Activated naive CD4-positive, alpha-beta T cell treated with anti-CD3 and anti-CD28 coated beads for 36 hours (primary cell): ENCODE data around the gene CUL9. TPM values are rescaled to one million over a fixed set of nuclear protein-coding genes. Genes with fewer than 3 reads are reported as not detected.

Source experiments
- CTCF ChIA-PET: fragments of 350-600 bp; sonication (Branson Sonifier 250); formaldehyde crosslinking; loops from one replicate; lab custom pipeline; 2021; ENCODE audit warnings: antibody characterized with exemption; lab: Charles Lee
- DNase-seq: peaks from one replicate; pipeline ENCODE4 v3.0.0-alpha.2; 2020
- H3K27ac Mint-ChIP-seq: one replicate; pipeline ENCODE4 v1.8.0; 2021; ENCODE audit warnings: mild to moderate bottlenecking, mixed read lengths
- H3K27me3 Mint-ChIP-seq: one replicate; pipeline ENCODE4 v1.8.0; 2021; ENCODE audit warnings: low read depth, mixed read lengths
- H3K36me3 Mint-ChIP-seq: one replicate; pipeline ENCODE4 v1.8.0; 2021; ENCODE audit warnings: low read depth, mixed read lengths
- H3K4me1 Mint-ChIP-seq: one replicate; pipeline ENCODE4 v1.8.0; 2021; ENCODE audit warnings: low read depth, mixed read lengths
- H3K4me3 Mint-ChIP-seq: one replicate; pipeline ENCODE4 v1.8.0; 2021; ENCODE audit warnings: mild to moderate bottlenecking, moderate library complexity, mixed read lengths
- H3K9me3 Mint-ChIP-seq: one replicate; pipeline ENCODE4 v1.8.0; 2021; ENCODE audit warnings: mixed read lengths
- intact Hi-C: fragments of 100-400 bp; cut with micrococcal nuclease; formaldehyde crosslinking; loops from one replicate; pipeline ENCODE4 v1.15.1; 2023
- total RNA-seq, 2 experiments: library from RNA; stranded (reverse); gene quantifications; one replicate each; pipeline ENCODE4 v1.2.3, GENCODE V29; 2021

The CUL9 gene
- total RNA-seq, 2 experiments from 2014 or later, result 43.1 to 49.3 TPM

DNA sequence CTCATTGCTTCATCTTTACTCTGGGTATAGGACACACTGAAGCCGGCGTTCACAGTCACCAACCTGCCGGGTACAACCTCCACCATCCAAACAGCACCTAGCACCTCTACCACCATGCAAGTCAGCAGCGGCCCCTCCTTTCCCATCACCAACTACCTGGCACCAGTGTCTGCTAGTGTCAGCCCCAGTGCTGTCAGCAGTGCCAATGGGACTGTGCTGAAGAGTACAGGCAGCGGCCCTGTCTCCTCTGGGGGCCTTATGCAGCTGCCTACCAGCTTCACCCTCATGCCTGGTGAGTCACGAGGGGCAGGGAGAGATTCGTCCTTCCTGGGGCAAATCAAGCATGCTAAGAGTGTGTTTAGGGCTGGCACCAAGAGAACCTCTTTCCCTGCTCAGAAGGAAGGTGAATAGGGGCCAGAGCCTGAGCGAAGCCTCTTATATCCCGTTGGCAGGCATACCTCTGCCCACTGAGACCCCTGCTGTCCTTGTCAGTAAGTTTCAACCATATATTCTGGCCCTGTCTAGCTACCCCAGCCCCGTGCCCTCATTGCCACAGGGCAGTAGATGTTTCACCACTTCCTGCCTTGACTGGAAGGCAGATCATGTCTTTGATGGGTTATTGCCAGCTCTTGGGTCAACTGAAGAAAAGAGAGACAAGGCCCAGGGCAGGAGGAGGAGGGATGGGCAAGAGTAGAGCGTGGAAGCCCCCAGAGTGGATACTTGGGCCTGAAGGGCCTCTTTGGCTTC, 6.1 kb upstream of the CUL9 start:
- Mint-ChIP-seq H3K36me3 (peaks cover 23% of the 10 kb centered on the region), H3K9me3 (no peaks in the 10 kb centered on the region), H3K4me1 (peaks cover 29% of the 10 kb centered on the region), H3K27me3 (no peaks in the 10 kb centered on the region), H3K4me3 (no peak overlapping the region), H3K27ac (peak overlapping the region; percentile 37)
- intact Hi-C loops, result loop anchor here (2.0 kb wide), 1 partner anchor 71 kb away; no protein-coding TSS in a partner anchor
- DNase-seq, result no peak
- CTCF ChIA-PET, result no interaction called here

GRCh38 chr6:43176423-43176786, 5.6 kb upstream of the CUL9 start:
- CTCF ChIA-PET, result no interaction called here
- Mint-ChIP-seq H3K27ac (peak overlapping the region; percentile 16), H3K27me3 (no peaks in the 10 kb centered on the region), H3K36me3 (peaks cover 23% of the 10 kb centered on the region), H3K4me3 (no peak overlapping the region), H3K4me1 (peaks cover 32% of the 10 kb centered on the region), H3K9me3 (no peaks in the 10 kb centered on the region)
- intact Hi-C loops, result no loop called here
- DNase-seq, result no peak

GRCh38 chr6:43178150-43178549, 3.8 kb upstream of the CUL9 start:
- intact Hi-C loops, result no loop called here
- no peaks in the 10 kb centered on the region for H3K27me3 Mint-ChIP-seq

GRCh38 chr6:43178951-43179830, 2.8 kb upstream of the CUL9 start:
- no peak overlapping the region for H3K27ac Mint-ChIP-seq
- no peak overlapping the region for H3K4me3 Mint-ChIP-seq
- no peaks in the 10 kb centered on the region for H3K27me3 Mint-ChIP-seq
- H3K4me1 Mint-ChIP-seq, result peaks cover 34% of the 10 kb centered on the region
- no peaks in the 10 kb centered on the region for H3K9me3 Mint-ChIP-seq
- peaks cover 25% of the 10 kb centered on the region for H3K36me3 Mint-ChIP-seq
- CTCF ChIA-PET, result no interaction called here
- no peak for DNase-seq
- intact Hi-C loops, result no loop called here

More at GRCh38 chr6:43178150-43178549, 3.8 kb upstream of the CUL9 start:
- Mint-ChIP-seq H3K27ac (no peak overlapping the region), H3K36me3 (peaks cover 23% of the 10 kb centered on the region), H3K4me3 (no peak overlapping the region), H3K4me1 (peaks cover 34% of the 10 kb centered on the region), H3K9me3 (no peaks in the 10 kb centered on the region)
- no peak for DNase-seq
- CTCF ChIA-PET, result no interaction called here

GRCh38 chr6:43180058-43180457, 1.9 kb upstream of the CUL9 start:
- intact Hi-C loops, result no loop called here
- Mint-ChIP-seq H3K9me3 (no peaks in the 10 kb centered on the region), H3K27me3 (no peaks in the 10 kb centered on the region), H3K4me3 (no peak overlapping the region), H3K27ac (no peak overlapping the region), H3K4me1 (peaks cover 37% of the 10 kb centered on the region), H3K36me3 (peaks cover 26% of the 10 kb centered on the region)
- DNase-seq, result no peak
- CTCF ChIA-PET, result interaction anchor here (1.0 kb wide), 1 partner anchor 218 kb away, joined by 3 read pairs; no protein-coding TSS in a partner anchor

DNA sequence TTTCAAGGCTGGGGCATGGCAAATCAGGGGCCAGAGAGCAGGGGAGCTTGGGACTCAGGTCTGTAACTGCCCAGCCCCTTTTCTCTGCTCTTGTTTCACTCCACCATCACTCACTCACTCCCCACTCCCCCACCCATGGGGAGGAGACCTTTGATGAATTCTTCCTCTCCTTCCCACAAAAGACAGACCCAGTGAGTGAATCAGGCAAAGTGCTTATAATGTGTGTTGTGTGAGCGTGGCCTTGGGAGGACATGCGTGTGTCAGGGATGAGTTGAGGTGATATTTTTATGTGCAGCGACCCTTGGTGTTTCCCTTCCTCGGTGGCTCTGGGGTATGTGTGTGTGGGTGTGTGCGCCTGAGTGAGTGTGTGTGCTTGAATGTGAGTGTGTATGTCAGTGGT, 1.0 kb upstream of the CUL9 start:
- peak overlapping the region; percentile 82 for H3K27ac Mint-ChIP-seq
- peak overlapping the region; percentile 95 for H3K4me3 Mint-ChIP-seq
- peaks cover 44% of the 10 kb centered on the region for H3K4me1 Mint-ChIP-seq
- H3K36me3 Mint-ChIP-seq, result peaks cover 22% of the 10 kb centered on the region
- DNase-seq, result no peak
- CTCF ChIA-PET, result interaction anchor here (1.0 kb wide), 1 partner anchor 217 kb away, joined by 3 read pairs; no protein-coding TSS in a partner anchor
- no peaks in the 10 kb centered on the region for H3K27me3 Mint-ChIP-seq
- intact Hi-C loops, result no loop called here
- H3K9me3 Mint-ChIP-seq, result no peaks in the 10 kb centered on the region

- Mint-ChIP-seq H3K36me3 (peaks cover 20% of the 10 kb centered on the region), H3K4me1 (peaks cover 46% of the 10 kb centered on the region), H3K27ac (peak overlapping the region; percentile 82), H3K4me3 (peak overlapping the region; percentile 95), H3K27me3 (no peaks in the 10 kb centered on the region), H3K9me3 (no peaks in the 10 kb centered on the region)
- no peak for DNase-seq
- intact Hi-C loops, result no loop called here
- CTCF ChIA-PET, result no interaction called here
These were observed 415 bp upstream of the CUL9 start for GRCh38 chr6:43181621-43181941.

DNA sequence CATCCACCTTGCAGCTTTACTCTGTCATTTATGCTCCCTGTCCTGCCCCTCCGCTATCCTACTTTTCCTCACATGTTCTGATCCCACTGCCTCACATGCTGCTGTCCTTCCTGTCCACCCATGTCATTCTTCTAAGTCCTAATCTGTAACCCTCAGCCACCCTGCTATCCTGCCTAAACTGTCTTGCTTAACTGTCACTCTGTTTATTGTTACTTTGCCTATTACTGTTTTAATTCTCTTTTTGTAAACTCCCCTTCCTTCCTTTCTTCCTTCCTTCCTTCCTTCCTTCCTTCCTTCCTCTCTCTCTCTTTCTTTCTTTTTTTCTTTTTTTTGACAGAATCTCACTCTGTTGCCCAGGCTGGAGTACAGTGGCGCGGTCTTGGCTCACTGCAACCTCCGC, 1.4 kb downstream of the CUL9 start:
- Mint-ChIP-seq H3K36me3 (peaks cover 24% of the 10 kb centered on the region), H3K27me3 (no peaks in the 10 kb centered on the region), H3K4me1 (peaks cover 47% of the 10 kb centered on the region), H3K4me3 (peak overlapping the region; percentile 95), H3K27ac (peak overlapping the region; percentile 42), H3K9me3 (no peaks in the 10 kb centered on the region)
- intact Hi-C loops, result loop anchor here (2.0 kb wide), 1 partner anchor 41 kb away; no protein-coding TSS in a partner anchor
- no peak for DNase-seq
- CTCF ChIA-PET, result interaction anchor here (1.3 kb wide), 1 partner anchor 46 kb away, joined by 4 read pairs; the partner anchor contains the start of gene DNPH1

DNA sequence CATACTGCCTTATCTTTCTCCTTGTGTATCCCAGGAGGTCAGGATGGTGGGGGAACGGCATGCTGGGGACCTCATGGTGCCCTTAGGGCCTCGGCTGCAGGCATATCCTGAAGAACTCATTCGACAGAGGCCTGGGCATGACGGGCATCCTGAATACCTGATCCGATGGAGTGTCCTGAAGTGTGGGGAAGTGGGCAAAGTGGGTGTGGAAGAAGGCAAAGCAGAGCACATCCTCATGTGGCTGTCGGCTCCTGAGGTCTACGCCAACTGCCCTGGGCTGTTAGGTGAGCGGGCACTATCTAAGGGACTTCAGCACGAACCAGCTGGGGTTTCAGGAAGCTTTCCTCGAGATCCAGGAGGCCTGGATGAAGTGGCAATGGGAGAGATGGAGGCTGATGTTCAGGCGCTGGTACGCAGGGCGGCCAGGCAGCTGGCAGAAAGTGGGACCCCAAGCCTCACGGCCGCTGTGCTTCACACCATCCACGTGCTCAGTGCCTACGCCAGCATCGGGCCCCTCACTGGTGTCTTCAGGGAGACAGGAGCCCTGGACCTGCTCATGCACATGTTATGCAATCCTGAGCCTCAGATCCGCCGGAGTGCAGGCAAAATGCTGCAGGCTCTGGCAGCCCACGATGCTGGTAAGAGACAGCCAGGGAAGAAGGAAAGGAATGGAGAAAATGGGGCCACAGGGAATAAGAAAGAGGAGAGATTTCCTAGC, 2.4 kb downstream of the CUL9 start:
- H3K9me3 Mint-ChIP-seq, result no peaks in the 10 kb centered on the region
- peaks cover 47% of the 10 kb centered on the region for H3K4me1 Mint-ChIP-seq
- peaks cover 21% of the 10 kb centered on the region for H3K36me3 Mint-ChIP-seq
- DNase-seq, result no peak
- no peak overlapping the region for H3K4me3 Mint-ChIP-seq
- H3K27me3 Mint-ChIP-seq, result no peaks in the 10 kb centered on the region
- no peak overlapping the region for H3K27ac Mint-ChIP-seq
- intact Hi-C loops, result no loop called here
- CTCF ChIA-PET, result interaction anchor here (1.3 kb wide), 1 partner anchor 45 kb away, joined by 4 read pairs; the partner anchor contains the start of gene DNPH1

GRCh38 chr6:43185391-43185985, 3.5 kb downstream of the CUL9 start:
- CTCF ChIA-PET, result no interaction called here
- peaks cover 21% of the 10 kb centered on the region for H3K36me3 Mint-ChIP-seq
- DNase-seq, result peak; percentile 33
- no peaks in the 10 kb centered on the region for H3K27me3 Mint-ChIP-seq
- intact Hi-C loops, result no loop called here
- H3K4me1 Mint-ChIP-seq, result peaks cover 52% of the 10 kb centered on the region
- no peak overlapping the region for H3K4me3 Mint-ChIP-seq
- peak overlapping the region; percentile 27 for H3K27ac Mint-ChIP-seq
- H3K9me3 Mint-ChIP-seq, result no peaks in the 10 kb centered on the region

GRCh38 chr6:43186019-43186418, 4.0 kb downstream of the CUL9 start:
- DNase-seq, result no peak
- Mint-ChIP-seq H3K4me3 (no peak overlapping the region), H3K4me1 (peaks cover 55% of the 10 kb centered on the region), H3K27ac (peak overlapping the region; percentile 57), H3K27me3 (no peaks in the 10 kb centered on the region), H3K9me3 (no peaks in the 10 kb centered on the region), H3K36me3 (peaks cover 21% of the 10 kb centered on the region)
- intact Hi-C loops, result no loop called here
- CTCF ChIA-PET, result no interaction called here

DNA sequence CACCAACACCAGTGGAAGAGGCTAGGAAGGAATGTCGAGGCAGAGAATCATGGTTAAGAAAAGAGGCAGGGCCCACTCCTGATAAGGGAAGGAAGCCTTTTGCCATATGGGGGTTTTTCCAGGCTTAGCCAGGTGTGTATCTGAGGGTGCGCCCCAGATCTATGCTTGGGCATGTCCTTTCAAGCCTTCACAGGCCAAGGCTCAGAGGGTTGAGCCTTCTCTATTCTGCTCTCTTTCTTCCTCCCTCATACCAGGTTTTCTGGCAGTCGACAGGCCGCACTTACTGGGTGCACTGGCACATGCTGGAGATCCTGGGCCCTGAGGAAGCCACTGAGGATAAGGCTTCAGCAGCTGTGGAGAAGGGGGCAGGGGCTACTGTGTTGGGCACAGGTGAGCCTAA, 4.7 kb downstream of the CUL9 start:
- Mint-ChIP-seq H3K27ac (peak overlapping the region; percentile 57), H3K4me1 (peaks cover 48% of the 10 kb centered on the region), H3K9me3 (no peaks in the 10 kb centered on the region), H3K4me3 (no peak overlapping the region), H3K27me3 (no peaks in the 10 kb centered on the region), H3K36me3 (peaks cover 21% of the 10 kb centered on the region)
- intact Hi-C loops, result no loop called here
- no peak for DNase-seq
- CTCF ChIA-PET, result no interaction called here
